ENCODE data around the gene RNF13.

RNF13 gene

GRCh38 chr3:149801195-149801594 is 11.8 kb upstream of the RNF13 start:
- TF ChIP-seq CTCF (IDR thresholded peaks at IDR 0.05; ENCODE audit: low read depth, low read length) = no peak
- no peak overlapping the region for H3K4me3 ChIP-seq (ENCODE audit: low read depth, low read length)

DNA sequence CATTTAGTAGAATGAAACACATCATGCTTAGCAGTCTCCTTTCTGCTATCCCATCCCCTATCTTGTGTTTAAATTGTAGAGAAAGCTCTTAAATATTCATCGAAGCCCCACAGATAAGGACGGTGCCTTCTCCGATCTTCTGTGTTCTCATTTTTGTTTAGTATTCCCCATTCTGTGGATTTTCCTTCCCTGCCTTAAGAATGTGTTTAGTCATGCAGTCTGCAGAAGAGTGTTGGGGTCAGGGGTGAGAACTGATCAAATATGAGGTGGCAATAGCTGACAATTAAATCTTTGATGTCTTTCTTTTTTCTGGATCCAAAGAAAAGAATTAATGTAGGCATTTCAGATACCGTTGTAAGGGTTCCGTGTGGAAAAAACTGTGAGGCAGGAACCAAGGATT is 11.4 kb upstream of the RNF13 start:
- H3K4me3 ChIP-seq (ENCODE audit: low read depth, low read length) = no peak overlapping the region
- TF ChIP-seq CTCF (IDR thresholded peaks at IDR 0.05; ENCODE audit: low read depth, low read length) = no peak

GRCh38 chr3:149806171-149806778 is 6.7 kb upstream of the RNF13 start:
- H3K4me3 ChIP-seq (ENCODE audit: low read depth, low read length) = no peak overlapping the region
- TF ChIP-seq CTCF (IDR thresholded peaks at IDR 0.05; ENCODE audit: low read depth, low read length) = no peak

GRCh38 chr3:149808209-149808829 is 4.7 kb upstream of the RNF13 start:
- peak; percentile 80 for TF ChIP-seq CTCF (IDR thresholded peaks at IDR 0.05; ENCODE audit: low read depth, low read length)
- H3K4me3 ChIP-seq (ENCODE audit: low read depth, low read length) = no peak overlapping the region

GRCh38 chr3:149809699-149810098 is 3.3 kb upstream of the RNF13 start:
- no peak overlapping the region for H3K4me3 ChIP-seq (ENCODE audit: low read depth, low read length)
- TF ChIP-seq CTCF (IDR thresholded peaks at IDR 0.05; ENCODE audit: low read depth, low read length) = no peak

DNA sequence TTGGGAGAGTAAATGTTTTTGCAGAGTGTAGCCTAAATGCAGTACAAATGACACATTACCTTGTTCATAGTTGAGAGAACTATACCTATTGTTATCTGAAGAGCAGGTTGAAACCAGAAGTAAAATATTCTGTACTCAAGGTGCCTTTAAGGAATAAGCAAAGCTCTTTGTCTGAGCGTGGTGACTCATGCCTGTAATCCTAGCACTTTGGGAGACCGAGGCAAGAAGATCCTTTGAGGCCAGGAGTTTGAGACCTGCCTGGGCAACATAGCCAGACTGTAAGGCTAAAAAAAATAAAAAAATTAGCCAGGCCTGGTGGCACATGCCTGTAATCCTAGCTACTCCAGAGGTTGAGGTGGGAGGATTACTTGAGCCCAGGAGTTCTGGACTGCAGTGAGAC is 2.2 kb upstream of the RNF13 start:
- TF ChIP-seq CTCF (IDR thresholded peaks at IDR 0.05; ENCODE audit: low read depth, low read length) = no peak
- H3K4me3 ChIP-seq (ENCODE audit: low read depth, low read length) = no peak overlapping the region

- H3K4me3 ChIP-seq (ENCODE audit: low read depth, low read length) = peak overlapping the region; percentile 85
- no peak for TF ChIP-seq CTCF (IDR thresholded peaks at IDR 0.05; ENCODE audit: low read depth, low read length)
Measured at GRCh38 chr3:149812165-149812605, 830 bp upstream of the RNF13 start.
